GM23338 (cell line): ENCODE measurements around the gene FAM204A. TPM values are rescaled to one million over a fixed set of nuclear protein-coding genes. Genes with fewer than 3 reads are reported as not detected.

ENCODE experiments used
- ATAC-seq: fragments of 200-7000 bp; cut with Tn5 transposase; 3 replicates; pipeline ENCODE4 v1.9.1; 2020
- DNase-seq: peaks from one replicate; pipeline ENCODE4 v3.0.0-alpha.2; 2015; ENCODE audit warnings: low spot score
- H2AFZ ChIP-seq: fragments of 200-600 bp; sonication (generic); 2 replicates; pipeline ENCODE4 v1.8.0; 2016; ENCODE audit warnings: antibody characterized with exemption, mild to moderate bottlenecking, moderate library complexity
- H3F3A ChIP-seq: fragments of 200-600 bp; sonication (generic); replicated peaks from 2 replicates; pipeline ENCODE4 v1.8.0; 2017; ENCODE audit warnings: antibody characterized with exemption, mixed run types, low read depth
- H3K27ac ChIP-seq: fragments of 200-600 bp; sonication (generic); 2 replicates; pipeline ENCODE4 v1.6.1; 2016; ENCODE audit warnings: low read depth
- H3K27me3 ChIP-seq: fragments of 200-600 bp; sonication (generic); 2 replicates; pipeline ENCODE4 v1.8.0; 2016; ENCODE audit warnings: mild to moderate bottlenecking, mixed run types, moderate library complexity; ENCODE audit not compliant: insufficient read depth
- H3K36me3 ChIP-seq: fragments of 200-600 bp; sonication (generic); 2 replicates; pipeline ENCODE4 v1.8.0; 2016; ENCODE audit warnings: mild to moderate bottlenecking; ENCODE audit not compliant: insufficient read depth
- H3K4me1 ChIP-seq: fragments of 200-600 bp; sonication (generic); 2 replicates; pipeline ENCODE4 v1.8.0; 2016; ENCODE audit warnings: mild to moderate bottlenecking, moderate library complexity; ENCODE audit not compliant: insufficient read depth
- H3K4me2 ChIP-seq: fragments of 200-600 bp; sonication (generic); 2 replicates; pipeline ENCODE4 v1.7.1; 2017; ENCODE audit warnings: mixed run types
- H3K4me3 ChIP-seq: fragments of 200-600 bp; sonication (generic); 2 replicates; pipeline ENCODE4 v1.6.1; 2016; ENCODE audit warnings: mixed run types
- H3K79me2 ChIP-seq: fragments of 200-600 bp; sonication (generic); replicated peaks from 2 replicates; pipeline ENCODE4 v1.8.0; 2017; ENCODE audit warnings: mild to moderate bottlenecking; ENCODE audit not compliant: insufficient read depth
- H3K9me2 ChIP-seq: fragments of 200-600 bp; sonication (generic); 2 replicates; pipeline ENCODE4 v1.8.0; 2017; ENCODE audit not compliant: insufficient read depth
- H4K20me1 ChIP-seq: fragments of 200-600 bp; sonication (generic); replicated peaks from 2 replicates; pipeline ENCODE4 v1.8.0; 2017; ENCODE audit warnings: mild to moderate bottlenecking; ENCODE audit not compliant: insufficient read depth
- H3K27ac Mint-ChIP-seq: 2 replicates; pipeline ENCODE4 v1.8.0; 2020; ENCODE audit warnings: inconsistent platforms, mild to moderate bottlenecking, moderate library complexity, mixed read lengths
- H3K27me3 Mint-ChIP-seq: 3 replicates; pipeline ENCODE4 v1.8.0; 2022; ENCODE audit warnings: low read depth, mild to moderate bottlenecking, moderate library complexity, mixed read lengths, inconsistent platforms; ENCODE audit not compliant: insufficient read depth, poor library complexity
- H3K36me3 Mint-ChIP-seq: 3 replicates; pipeline ENCODE4 v1.8.0; 2021; ENCODE audit warnings: low read depth, mild to moderate bottlenecking, inconsistent platforms, moderate library complexity, mixed read lengths
- H3K4me1 Mint-ChIP-seq: 3 replicates; pipeline ENCODE4 v1.8.0; 2020; ENCODE audit warnings: mild to moderate bottlenecking, inconsistent platforms, mixed read lengths
- H3K4me3 Mint-ChIP-seq: 3 replicates; pipeline ENCODE4 v1.8.0; 2021; ENCODE audit warnings: moderate library complexity, mild to moderate bottlenecking, inconsistent platforms, mixed read lengths
- H3K9me3 Mint-ChIP-seq: 3 replicates; pipeline ENCODE4 v1.8.0; 2020; ENCODE audit warnings: moderate library complexity, mild to moderate bottlenecking, inconsistent platforms, mixed read lengths
- CREB1 ChIP-seq: fragments of 250-450 bp; sonication (Bioruptor Pico); IDR thresholded peaks from 2 replicates; pipeline ENCODE4 v1.5.0; 2020; ENCODE audit warnings: low read depth, mild to moderate bottlenecking, moderate library complexity
- EZH2 ChIP-seq: fragments of 200-600 bp; sonication (generic); IDR thresholded peaks from one replicate; pipeline ENCODE4 v1.8.0; 2017; ENCODE audit warnings: antibody characterized with exemption, mild to moderate bottlenecking, low read depth; ENCODE audit not compliant: unreplicated experiment
- EZH2phosphoT487 ChIP-seq: fragments of 200-600 bp; sonication (generic); IDR thresholded peaks from one replicate; pipeline ENCODE4 v1.8.1; 2018; ENCODE audit warnings: antibody characterized with exemption; ENCODE audit not compliant: unreplicated experiment
- NANOG ChIP-seq: IDR thresholded peaks from 2 replicates; pipeline ENCODE4 v1.6.1; 2016; ENCODE audit warnings: antibody characterized with exemption, borderline replicate concordance
- REST ChIP-seq: IDR thresholded peaks from one replicate; pipeline ENCODE4 v1.6.1; 2018; ENCODE audit warnings: antibody characterized with exemption; ENCODE audit not compliant: unreplicated experiment
- polyA plus RNA-seq: library from polyadenylated mRNA; unstranded; fragments of >200 nt; fragmentation: Nextera tagmentation; extraction: Ambion mirVana; gene quantifications from 2 replicates; pipeline ENCODE4 v1.2.1, GENCODE V29; 2016
- total RNA-seq: library from RNA; depleted of rRNA; stranded (reverse); fragments of >200 nt; shearing (Covaris generic); gene quantifications from 2 replicates; pipeline ENCODE4 v1.2.3, GENCODE V29; 2014
- TF ChIP-seq, protein P1 (sequence below): fragments of 250-450 bp; sonication (Bioruptor Pico); IDR thresholded peaks from 2 replicates; pipeline ENCODE4 v1.5.0; 2020; ENCODE audit warnings: mild to moderate bottlenecking, moderate library complexity

The FAM204A gene
- total and polyA plus RNA-seq, 2 experiments from 2014 or later = 31.6 to 72.0 TPM

- TF ChIP-seq, protein P1, sequence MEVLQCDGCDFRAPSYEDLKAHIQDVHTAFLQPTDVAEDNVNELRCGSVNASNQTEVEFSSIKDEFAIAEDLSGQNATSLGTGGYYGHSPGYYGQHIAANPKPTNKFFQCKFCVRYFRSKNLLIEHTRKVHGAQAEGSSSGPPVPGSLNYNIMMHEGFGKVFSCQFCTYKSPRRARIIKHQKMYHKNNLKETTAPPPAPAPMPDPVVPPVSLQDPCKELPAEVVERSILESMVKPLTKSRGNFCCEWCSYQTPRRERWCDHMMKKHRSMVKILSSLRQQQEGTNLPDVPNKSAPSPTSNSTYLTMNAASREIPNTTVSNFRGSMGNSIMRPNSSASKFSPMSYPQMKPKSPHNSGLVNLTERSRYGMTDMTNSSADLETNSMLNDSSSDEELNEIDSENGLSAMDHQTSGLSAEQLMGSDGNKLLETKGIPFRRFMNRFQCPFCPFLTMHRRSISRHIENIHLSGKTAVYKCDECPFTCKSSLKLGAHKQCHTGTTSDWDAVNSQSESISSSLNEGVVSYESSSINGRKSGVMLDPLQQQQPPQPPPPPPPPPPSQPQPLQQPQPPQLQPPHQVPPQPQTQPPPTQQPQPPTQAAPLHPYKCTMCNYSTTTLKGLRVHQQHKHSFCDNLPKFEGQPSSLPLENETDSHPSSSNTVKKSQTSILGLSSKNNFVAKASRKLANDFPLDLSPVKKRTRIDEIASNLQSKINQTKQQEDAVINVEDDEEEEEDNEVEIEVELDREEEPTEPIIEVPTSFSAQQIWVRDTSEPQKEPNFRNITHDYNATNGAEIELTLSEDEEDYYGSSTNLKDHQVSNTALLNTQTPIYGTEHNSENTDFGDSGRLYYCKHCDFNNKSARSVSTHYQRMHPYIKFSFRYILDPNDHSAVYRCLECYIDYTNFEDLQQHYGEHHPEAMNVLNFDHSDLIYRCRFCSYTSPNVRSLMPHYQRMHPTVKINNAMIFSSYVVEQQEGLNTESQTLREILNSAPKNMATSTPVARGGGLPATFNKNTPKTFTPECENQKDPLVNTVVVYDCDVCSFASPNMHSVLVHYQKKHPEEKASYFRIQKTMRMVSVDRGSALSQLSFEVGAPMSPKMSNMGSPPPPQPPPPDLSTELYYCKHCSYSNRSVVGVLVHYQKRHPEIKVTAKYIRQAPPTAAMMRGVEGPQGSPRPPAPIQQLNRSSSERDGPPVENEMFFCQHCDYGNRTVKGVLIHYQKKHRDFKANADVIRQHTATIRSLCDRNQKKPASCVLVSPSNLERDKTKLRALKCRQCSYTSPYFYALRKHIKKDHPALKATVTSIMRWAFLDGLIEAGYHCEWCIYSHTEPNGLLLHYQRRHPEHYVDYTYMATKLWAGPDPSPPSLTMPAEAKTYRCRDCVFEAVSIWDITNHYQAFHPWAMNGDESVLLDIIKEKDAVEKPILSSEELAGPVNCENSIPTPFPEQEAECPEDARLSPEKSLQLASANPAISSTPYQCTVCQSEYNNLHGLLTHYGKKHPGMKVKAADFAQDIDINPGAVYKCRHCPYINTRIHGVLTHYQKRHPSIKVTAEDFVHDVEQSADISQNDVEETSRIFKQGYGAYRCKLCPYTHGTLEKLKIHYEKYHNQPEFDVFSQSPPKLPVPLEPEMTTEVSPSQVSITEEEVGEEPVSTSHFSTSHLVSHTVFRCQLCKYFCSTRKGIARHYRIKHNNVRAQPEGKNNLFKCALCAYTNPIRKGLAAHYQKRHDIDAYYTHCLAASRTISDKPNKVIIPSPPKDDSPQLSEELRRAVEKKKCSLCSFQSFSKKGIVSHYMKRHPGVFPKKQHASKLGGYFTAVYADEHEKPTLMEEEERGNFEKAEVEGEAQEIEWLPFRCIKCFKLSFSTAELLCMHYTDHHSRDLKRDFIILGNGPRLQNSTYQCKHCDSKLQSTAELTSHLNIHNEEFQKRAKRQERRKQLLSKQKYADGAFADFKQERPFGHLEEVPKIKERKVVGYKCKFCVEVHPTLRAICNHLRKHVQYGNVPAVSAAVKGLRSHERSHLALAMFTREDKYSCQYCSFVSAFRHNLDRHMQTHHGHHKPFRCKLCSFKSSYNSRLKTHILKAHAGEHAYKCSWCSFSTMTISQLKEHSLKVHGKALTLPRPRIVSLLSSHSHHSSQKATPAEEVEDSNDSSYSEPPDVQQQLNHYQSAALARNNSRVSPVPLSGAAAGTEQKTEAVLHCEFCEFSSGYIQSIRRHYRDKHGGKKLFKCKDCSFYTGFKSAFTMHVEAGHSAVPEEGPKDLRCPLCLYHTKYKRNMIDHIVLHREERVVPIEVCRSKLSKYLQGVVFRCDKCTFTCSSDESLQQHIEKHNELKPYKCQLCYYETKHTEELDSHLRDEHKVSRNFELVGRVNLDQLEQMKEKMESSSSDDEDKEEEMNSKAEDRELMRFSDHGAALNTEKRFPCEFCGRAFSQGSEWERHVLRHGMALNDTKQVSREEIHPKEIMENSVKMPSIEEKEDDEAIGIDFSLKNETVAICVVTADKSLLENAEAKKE (CRISPR knock-in tag) = no peak
Measured at GRCh38 chr10:118362103-118362502, 20.0 kb upstream of the FAM204A start (continued).

GRCh38 chr10:118358327-118358726, 16.2 kb upstream of the FAM204A start:
- Mint-ChIP-seq H3K36me3 (no peaks in the 10 kb centered on the region), H3K27me3 (no peaks in the 10 kb centered on the region), H3K4me1 (peaks cover 3% of the 10 kb centered on the region; the same call in 2 of the 3 replicates), H3K9me3 (no peaks in the 10 kb centered on the region), H3K27ac (no peak overlapping the region), H3K4me3 (no peak overlapping the region)
- H3F3A ChIP-seq = no peaks in the 10 kb centered on the region
- no peaks in the 10 kb centered on the region for H3K9me2 ChIP-seq
- H3K4me1 ChIP-seq = no peaks in the 10 kb centered on the region
- no peak overlapping the region for H3K4me3 ChIP-seq
- DNase-seq (no peak), ATAC-seq (no peak)
- H3K27me3 ChIP-seq = no peaks in the 10 kb centered on the region
- no peak overlapping the region for H3K27ac ChIP-seq
- H4K20me1 ChIP-seq = no peaks in the 10 kb centered on the region
- no peaks in the 10 kb centered on the region for H3K79me2 ChIP-seq
- H3K4me2 ChIP-seq = no peak overlapping the region
- H3K36me3 ChIP-seq = no peaks in the 10 kb centered on the region
- no peak overlapping the region for H2AFZ ChIP-seq
- TF ChIP-seq, protein P1 (CRISPR knock-in tag) = no peak
- TF ChIP-seq REST (no peak), NANOG (no peak), EZH2 (no peak), EZH2phosphoT487 (no peak), CREB1 (CRISPR knock-in tag) (no peak)
